HEK293T (cell line): ENCODE measurements around the gene GRIN2C.

Source experiments
- ARNT ChIP-seq: fragments of 450-650 bp; IDR thresholded peaks from 2 replicates; pipeline ENCODE4 v1.6.1; 2017; ENCODE audit warnings: mild to moderate bottlenecking
- BHLHE40 ChIP-seq: fragments of 450-650 bp; IDR thresholded peaks from 2 replicates; pipeline ENCODE4 v1.6.1; 2016; ENCODE audit warnings: mild to moderate bottlenecking, moderate library complexity, borderline replicate concordance
- FOXA1 ChIP-seq: fragments of 450-650 bp; IDR thresholded peaks from 2 replicates; pipeline ENCODE4 v1.6.1; 2016; ENCODE audit warnings: mild to moderate bottlenecking
- FOXK2 ChIP-seq: fragments of 450-650 bp; IDR thresholded peaks from 2 replicates; pipeline ENCODE4 v1.6.1; 2016; ENCODE audit warnings: mild to moderate bottlenecking
- FOXM1 ChIP-seq: fragments of 450-650 bp; IDR thresholded peaks from 2 replicates; pipeline ENCODE4 v1.6.1; 2017; ENCODE audit warnings: mild to moderate bottlenecking, borderline replicate concordance
- HDGF ChIP-seq: fragments of 450-650 bp; IDR thresholded peaks from 2 replicates; pipeline ENCODE4 v1.6.1; 2017; ENCODE audit warnings: antibody characterized with exemption, borderline replicate concordance
- L3MBTL2 ChIP-seq: fragments of 450-650 bp; conservative IDR thresholded peaks from 2 replicates; pipeline ENCODE4 v1.6.1; 2016; ENCODE audit warnings: mild to moderate bottlenecking
- LEF1 ChIP-seq: fragments of 450-650 bp; IDR thresholded peaks from 2 replicates; pipeline ENCODE4 v1.6.1; 2017; ENCODE audit warnings: mild to moderate bottlenecking, borderline replicate concordance
- NFRKB ChIP-seq: fragments of 450-650 bp; IDR thresholded peaks from 2 replicates; pipeline ENCODE4 v1.6.1; 2016; ENCODE audit warnings: mild to moderate bottlenecking, moderate library complexity
- SP1 ChIP-seq: fragments of 450-650 bp; IDR thresholded peaks from 2 replicates; pipeline ENCODE4 v1.6.1; 2017
- SUZ12 ChIP-seq: fragments of 450-650 bp; IDR thresholded peaks from 2 replicates; pipeline ENCODE4 v1.6.1; 2016; ENCODE audit warnings: mild to moderate bottlenecking
- TARDBP ChIP-seq: fragments of 450-650 bp; IDR thresholded peaks from 2 replicates; pipeline ENCODE4 v1.6.1; 2016
- ZNF384 ChIP-seq: fragments of 450-650 bp; IDR thresholded peaks from 2 replicates; pipeline ENCODE4 v1.6.1; 2016
- TF ChIP-seq, protein P1 (sequence below): fragments of 450-650 bp; IDR thresholded peaks from 2 replicates; pipeline ENCODE4 v1.6.1; 2016

GRCh38 chr17:74803971-74804370 lies 55.7 kb downstream of the GRIN2C start:
- no peak for TF ChIP-seq ARNT
- TF ChIP-seq SP1 = no peak
- no peak for TF ChIP-seq SUZ12
- no peak for TF ChIP-seq HDGF
- TF ChIP-seq, protein P1, sequence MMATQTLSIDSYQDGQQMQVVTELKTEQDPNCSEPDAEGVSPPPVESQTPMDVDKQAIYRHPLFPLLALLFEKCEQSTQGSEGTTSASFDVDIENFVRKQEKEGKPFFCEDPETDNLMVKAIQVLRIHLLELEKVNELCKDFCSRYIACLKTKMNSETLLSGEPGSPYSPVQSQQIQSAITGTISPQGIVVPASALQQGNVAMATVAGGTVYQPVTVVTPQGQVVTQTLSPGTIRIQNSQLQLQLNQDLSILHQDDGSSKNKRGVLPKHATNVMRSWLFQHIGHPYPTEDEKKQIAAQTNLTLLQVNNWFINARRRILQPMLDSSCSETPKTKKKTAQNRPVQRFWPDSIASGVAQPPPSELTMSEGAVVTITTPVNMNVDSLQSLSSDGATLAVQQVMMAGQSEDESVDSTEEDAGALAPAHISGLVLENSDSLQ = no peak
- no peak for TF ChIP-seq FOXA1
- no peak for TF ChIP-seq FOXK2
- no peak for TF ChIP-seq L3MBTL2
- no peak for TF ChIP-seq BHLHE40
- no peak for TF ChIP-seq TARDBP
- TF ChIP-seq LEF1 = no peak
- TF ChIP-seq ZNF384 = no peak
- TF ChIP-seq NFRKB = no peak
- no peak for TF ChIP-seq FOXM1
